ENCODE results near the gene KHDRBS2.

KHDRBS2 gene

GRCh38 chr6:62039605-62040004, 246.4 kb downstream of the KHDRBS2 start:
- in situ Hi-C loops (cut with MboI; ENCODE audit: low sequenced_read_pairs), result no loop called here

- in situ Hi-C loops (cut with MboI; ENCODE audit: low sequenced_read_pairs), result no loop called here
Measured at GRCh38 chr6:62037445-62037844, 248.6 kb downstream of the KHDRBS2 start.

GRCh38 chr6:62035952-62036351, 250.1 kb downstream of the KHDRBS2 start:
- in situ Hi-C loops (cut with MboI; ENCODE audit: low sequenced_read_pairs), result no loop called here

GRCh38 chr6:62013719-62014118, 272.3 kb downstream of the KHDRBS2 start:
- in situ Hi-C loops (cut with MboI; ENCODE audit: low sequenced_read_pairs), result no loop called here

GRCh38 chr6:62009445-62009844, 276.6 kb downstream of the KHDRBS2 start:
- in situ Hi-C loops (cut with MboI; ENCODE audit: low sequenced_read_pairs), result no loop called here

GRCh38 chr6:61989616-61990015, 296.4 kb downstream of the KHDRBS2 start:
- in situ Hi-C loops (cut with MboI; ENCODE audit: low sequenced_read_pairs), result no loop called here

GRCh38 chr6:61980622-61981021, 305.4 kb downstream of the KHDRBS2 start:
- in situ Hi-C loops (cut with MboI; ENCODE audit: low sequenced_read_pairs), result no loop called here

- in situ Hi-C loops (cut with MboI; ENCODE audit: low sequenced_read_pairs), result no loop called here
Measured at GRCh38 chr6:61977947-61978346, 308.1 kb downstream of the KHDRBS2 start.

- in situ Hi-C loops (cut with MboI; ENCODE audit: low sequenced_read_pairs), result no loop called here
Measured at GRCh38 chr6:61977099-61977498, 308.9 kb downstream of the KHDRBS2 start.

GRCh38 chr6:61959196-61959595, 326.8 kb downstream of the KHDRBS2 start:
- in situ Hi-C loops (cut with MboI; ENCODE audit: low sequenced_read_pairs), result no loop called here

- in situ Hi-C loops (cut with MboI; ENCODE audit: low sequenced_read_pairs), result no loop called here
Measured at GRCh38 chr6:61953851-61954250, 332.2 kb downstream of the KHDRBS2 start.

- in situ Hi-C loops (cut with MboI; ENCODE audit: low sequenced_read_pairs), result no loop called here
Measured at GRCh38 chr6:61951586-61951985, 334.4 kb downstream of the KHDRBS2 start.

- in situ Hi-C loops (cut with MboI; ENCODE audit: low sequenced_read_pairs), result no loop called here
Measured at GRCh38 chr6:61950811-61951210, 335.2 kb downstream of the KHDRBS2 start.

GRCh38 chr6:61949971-61950370, 336.1 kb downstream of the KHDRBS2 start:
- in situ Hi-C loops (cut with MboI; ENCODE audit: low sequenced_read_pairs), result no loop called here

GRCh38 chr6:61949161-61949560, 336.9 kb downstream of the KHDRBS2 start:
- in situ Hi-C loops (cut with MboI; ENCODE audit: low sequenced_read_pairs), result no loop called here

- in situ Hi-C loops (cut with MboI; ENCODE audit: low sequenced_read_pairs), result no loop called here
Measured at GRCh38 chr6:61947311-61947947, 338.6 kb downstream of the KHDRBS2 start.

GRCh38 chr6:61940919-61941318, 345.1 kb downstream of the KHDRBS2 start:
- in situ Hi-C loops (cut with MboI; ENCODE audit: low sequenced_read_pairs), result no loop called here

- in situ Hi-C loops (cut with MboI; ENCODE audit: low sequenced_read_pairs), result no loop called here
Measured at GRCh38 chr6:61935242-61935846, 350.7 kb downstream of the KHDRBS2 start.

GRCh38 chr6:61909486-61909885, 376.5 kb downstream of the KHDRBS2 start:
- in situ Hi-C loops (cut with MboI; ENCODE audit: low sequenced_read_pairs), result no loop called here

- in situ Hi-C loops (cut with MboI; ENCODE audit: low sequenced_read_pairs), result no loop called here
Measured at GRCh38 chr6:61901748-61902147, 384.3 kb downstream of the KHDRBS2 start.

GRCh38 chr6:61894536-61894935, 391.5 kb downstream of the KHDRBS2 start:
- in situ Hi-C loops (cut with MboI; ENCODE audit: low sequenced_read_pairs), result no loop called here

GRCh38 chr6:61887423-61887822, 398.6 kb downstream of the KHDRBS2 start:
- in situ Hi-C loops (cut with MboI; ENCODE audit: low sequenced_read_pairs), result no loop called here

Measured in HL-60/S4 treated with retinoic acid at 250 ng/mL for 4 days and 3 days (cell line).